NCI-H2227 (cell line): Measurements from ENCODE around the gene ZNF536.
"Not testable (repeated sequence)": the region's sequence is repeated elsewhere in the genome, so short reads cannot be mapped to it uniquely, and the experiment has no call there.

Experiments
- DNase-seq: peaks from one replicate; lab custom pipeline; 2025; ENCODE audit not compliant: unreplicated experiment; lab: John Stamatoyannopoulos, UW

Gene ZNF536

GRCh38 chr19:30340771-30341561 lies 31.2 kb upstream of the ZNF536 start:
- no peak for DNase-seq

GRCh38 chr19:30341611-30342201 lies 30.5 kb upstream of the ZNF536 start:
- no peak for DNase-seq

GRCh38 chr19:30342901-30343300 lies 29.3 kb upstream of the ZNF536 start:
- no peak for DNase-seq

- DNase-seq, result no peak
These were observed 27.4 kb upstream of the ZNF536 start for GRCh38 chr19:30344446-30345425.

- no peak for DNase-seq
These were observed 26.5 kb upstream of the ZNF536 start for GRCh38 chr19:30345686-30346085.

GRCh38 chr19:30346468-30346867 lies 25.7 kb upstream of the ZNF536 start:
- DNase-seq, result not testable (repeated sequence)

- no peak for DNase-seq
These were observed 23.0 kb upstream of the ZNF536 start for GRCh38 chr19:30349131-30349730.

GRCh38 chr19:30350692-30351663 lies 21.2 kb upstream of the ZNF536 start:
- DNase-seq, result no peak

GRCh38 chr19:30351774-30352173 lies 20.4 kb upstream of the ZNF536 start:
- DNase-seq, result no peak

- no peak for DNase-seq
These were observed 18.7 kb upstream of the ZNF536 start for GRCh38 chr19:30353394-30353945.

GRCh38 chr19:30355586-30355985 lies 16.6 kb upstream of the ZNF536 start:
- DNase-seq, result no peak

GRCh38 chr19:30356951-30357579 lies 15.1 kb upstream of the ZNF536 start:
- DNase-seq, result no peak

- DNase-seq, result no peak
These were observed 14.6 kb upstream of the ZNF536 start for GRCh38 chr19:30357580-30357954.

GRCh38 chr19:30358319-30358718 lies 13.9 kb upstream of the ZNF536 start:
- no peak for DNase-seq

GRCh38 chr19:30358821-30359580 lies 13.2 kb upstream of the ZNF536 start:
- no peak for DNase-seq

GRCh38 chr19:30359936-30360335 lies 12.2 kb upstream of the ZNF536 start:
- no peak for DNase-seq

GRCh38 chr19:30360376-30361106 lies 11.6 kb upstream of the ZNF536 start:
- no peak for DNase-seq

- DNase-seq, result no peak
These were observed 11.1 kb upstream of the ZNF536 start for GRCh38 chr19:30361107-30361447.
